WTC11 (cell line): Measurements from ENCODE around the gene FBXO42. TPM values are rescaled to one million over a fixed set of nuclear protein-coding genes. Genes with fewer than 3 reads are reported as not detected.

ENCODE experiments used
- ATAC-seq: fragments of 200-7000 bp; cut with Tn5 transposase; 2 replicates; pipeline ENCODE4 v1.10.0; 2021; ENCODE audit warnings: mild to moderate bottlenecking, moderate library complexity
- CTCF ChIA-PET: fragments of 300-600 bp; sonication (Branson Sonifier 250); formaldehyde crosslinking; loops from one replicate; lab custom pipeline; 2021; ENCODE audit warnings: antibody characterized with exemption; lab: Charles Lee
- POLR2A ChIA-PET: fragments of 350-600 bp; sonication (Branson Sonifier 250); formaldehyde crosslinking; loops from one replicate; lab custom pipeline; 2021; ENCODE audit warnings: antibody characterized with exemption; lab: Charles Lee
- DNase-seq: peaks from one replicate; pipeline ENCODE4 v3.0.0; 2021; ENCODE audit warnings: low spot score
- H3K27ac Mint-ChIP-seq: 2 replicates; pipeline ENCODE4 v1.8.0; 2021; ENCODE audit warnings: mixed read lengths
- H3K27me3 Mint-ChIP-seq: 2 replicates; pipeline ENCODE4 v1.8.0; 2021; ENCODE audit warnings: low read depth, mild to moderate bottlenecking, moderate library complexity, mixed read lengths
- H3K36me3 Mint-ChIP-seq: 2 replicates; pipeline ENCODE4 v1.8.0; 2021; ENCODE audit warnings: mixed read lengths
- H3K4me1 Mint-ChIP-seq: 2 replicates; pipeline ENCODE4 v1.8.0; 2022; ENCODE audit warnings: mixed read lengths
- H3K4me3 Mint-ChIP-seq: 2 replicates; pipeline ENCODE4 v1.8.0; 2021; ENCODE audit warnings: mild to moderate bottlenecking, moderate library complexity, mixed read lengths
- H3K9me3 Mint-ChIP-seq: 2 replicates; pipeline ENCODE4 v1.8.0; 2021; ENCODE audit warnings: mixed read lengths
- CREM ChIP-seq: sonication (generic); formaldehyde crosslinking; IDR thresholded peaks from 2 replicates; pipeline ENCODE4 v1.8.1; 2022; ENCODE audit warnings: mild to moderate bottlenecking, missing genetic modification reagents, moderate library complexity
- ESRRA ChIP-seq: sonication (generic); formaldehyde crosslinking; IDR thresholded peaks from 2 replicates; pipeline ENCODE4 v1.8.1; 2022; ENCODE audit warnings: mild to moderate bottlenecking, missing genetic modification reagents, borderline replicate concordance
- FOXP1 ChIP-seq: sonication (generic); formaldehyde crosslinking; IDR thresholded peaks from 2 replicates; pipeline ENCODE4 v1.8.0; 2022; ENCODE audit warnings: missing genetic modification reagents, mild to moderate bottlenecking, moderate library complexity, borderline replicate concordance
- HMGA2 ChIP-seq: fragments of 250-450 bp; sonication (Bioruptor Pico); IDR thresholded peaks from 2 replicates; pipeline ENCODE4 v1.4.0; 2021; ENCODE audit warnings: mild to moderate bottlenecking, moderate library complexity
- KAT7 ChIP-seq: sonication (generic); formaldehyde crosslinking; IDR thresholded peaks from 2 replicates; pipeline ENCODE4 v1.8.1; 2023; ENCODE audit warnings: missing genetic modification reagents, mild to moderate bottlenecking, borderline replicate concordance
- OVOL2 ChIP-seq: fragments of 250-450 bp; sonication (Bioruptor Pico); IDR thresholded peaks from 2 replicates; pipeline ENCODE4 v1.9.0; 2021; ENCODE audit warnings: mild to moderate bottlenecking, borderline replicate concordance
- TP53 ChIP-seq: sonication (generic); formaldehyde crosslinking; IDR thresholded peaks from 2 replicates; pipeline ENCODE4 v1.8.1; 2023; ENCODE audit warnings: mild to moderate bottlenecking, missing genetic modification reagents
- ZNF121 ChIP-seq: sonication (generic); formaldehyde crosslinking; IDR thresholded peaks from 2 replicates; pipeline ENCODE4 v1.8.0; 2023; ENCODE audit warnings: missing genetic modification reagents
- ZNF232 ChIP-seq: sonication (generic); formaldehyde crosslinking; IDR thresholded peaks from 2 replicates; pipeline ENCODE4 v1.8.0; 2022; ENCODE audit warnings: mild to moderate bottlenecking, missing genetic modification reagents
- ZNF423 ChIP-seq: fragments of 250-450 bp; sonication (Bioruptor Pico); IDR thresholded peaks from 2 replicates; pipeline ENCODE4 v2.1.2; 2022; ENCODE audit warnings: mild to moderate bottlenecking, moderate library complexity
- ZNF532 ChIP-seq: fragments of 250-450 bp; sonication (Bioruptor Pico); IDR thresholded peaks from 2 replicates; pipeline ENCODE4 v1.9.0; 2021; ENCODE audit warnings: mild to moderate bottlenecking, borderline replicate concordance
- ZNF671 ChIP-seq: fragments of 250-450 bp; sonication (Bioruptor Pico); IDR thresholded peaks from 2 replicates; pipeline ENCODE4 v1.8.0; 2021; ENCODE audit warnings: mild to moderate bottlenecking
- total RNA-seq: library from RNA; stranded (reverse); gene quantifications from 3 replicates; pipeline ENCODE4 v1.2.3, GENCODE V29; 2021
- TF ChIP-seq, protein P1 (sequence below): sonication (generic); formaldehyde crosslinking; IDR thresholded peaks from 2 replicates; pipeline ENCODE4 v1.8.0; 2022; ENCODE audit warnings: missing genetic modification reagents
- TF ChIP-seq, protein P2 (sequence below): fragments of 250-450 bp; sonication (Bioruptor Pico); IDR thresholded peaks from 2 replicates; pipeline ENCODE4 v2.1.2; 2022; ENCODE audit warnings: mild to moderate bottlenecking, moderate library complexity
- TF ChIP-seq, protein P3 (sequence below): sonication (generic); formaldehyde crosslinking; IDR thresholded peaks from 2 replicates; pipeline ENCODE4 v1.8.0; 2023; ENCODE audit warnings: missing genetic modification reagents
- TF ChIP-seq, protein P4 (sequence below): sonication (generic); formaldehyde crosslinking; IDR thresholded peaks from 2 replicates; pipeline ENCODE4 v1.8.1; 2023; ENCODE audit warnings: mild to moderate bottlenecking, missing genetic modification reagents, borderline replicate concordance
- TF ChIP-seq, protein P5 (sequence below): fragments of 250-450 bp; sonication (Bioruptor Pico); IDR thresholded peaks from 2 replicates; pipeline ENCODE4 v1.9.0; 2021; ENCODE audit warnings: mild to moderate bottlenecking
- TF ChIP-seq, protein P6 (sequence below): sonication (generic); formaldehyde crosslinking; IDR thresholded peaks from 2 replicates; pipeline ENCODE4 v1.8.1; 2022; ENCODE audit warnings: mild to moderate bottlenecking, missing genetic modification reagents, moderate library complexity, borderline replicate concordance

Gene FBXO42
- total RNA-seq, 1 experiment from 2014 or later = 17.5 TPM

DNA sequence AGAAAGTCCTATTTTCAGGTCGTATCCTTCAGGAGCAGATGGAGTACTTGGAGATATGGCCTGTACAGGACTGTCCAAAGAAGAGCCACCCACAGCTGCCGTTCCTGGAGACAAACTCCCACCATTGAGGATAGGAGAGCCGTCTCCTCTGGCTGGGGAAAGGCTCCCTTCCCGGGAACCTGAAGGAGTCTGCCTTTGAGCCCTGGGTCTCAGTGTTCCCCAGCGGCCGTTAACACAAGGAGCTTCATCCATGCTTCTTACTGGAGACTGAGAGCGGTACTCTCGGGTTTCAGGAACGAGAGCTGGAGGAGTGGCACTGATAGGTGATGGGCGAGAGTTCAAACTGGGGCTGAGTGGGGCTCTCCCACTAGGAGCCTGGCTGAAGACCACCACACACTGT, 100.9 kb downstream of the FBXO42 start (continued):
- TF ChIP-seq, protein P1, sequence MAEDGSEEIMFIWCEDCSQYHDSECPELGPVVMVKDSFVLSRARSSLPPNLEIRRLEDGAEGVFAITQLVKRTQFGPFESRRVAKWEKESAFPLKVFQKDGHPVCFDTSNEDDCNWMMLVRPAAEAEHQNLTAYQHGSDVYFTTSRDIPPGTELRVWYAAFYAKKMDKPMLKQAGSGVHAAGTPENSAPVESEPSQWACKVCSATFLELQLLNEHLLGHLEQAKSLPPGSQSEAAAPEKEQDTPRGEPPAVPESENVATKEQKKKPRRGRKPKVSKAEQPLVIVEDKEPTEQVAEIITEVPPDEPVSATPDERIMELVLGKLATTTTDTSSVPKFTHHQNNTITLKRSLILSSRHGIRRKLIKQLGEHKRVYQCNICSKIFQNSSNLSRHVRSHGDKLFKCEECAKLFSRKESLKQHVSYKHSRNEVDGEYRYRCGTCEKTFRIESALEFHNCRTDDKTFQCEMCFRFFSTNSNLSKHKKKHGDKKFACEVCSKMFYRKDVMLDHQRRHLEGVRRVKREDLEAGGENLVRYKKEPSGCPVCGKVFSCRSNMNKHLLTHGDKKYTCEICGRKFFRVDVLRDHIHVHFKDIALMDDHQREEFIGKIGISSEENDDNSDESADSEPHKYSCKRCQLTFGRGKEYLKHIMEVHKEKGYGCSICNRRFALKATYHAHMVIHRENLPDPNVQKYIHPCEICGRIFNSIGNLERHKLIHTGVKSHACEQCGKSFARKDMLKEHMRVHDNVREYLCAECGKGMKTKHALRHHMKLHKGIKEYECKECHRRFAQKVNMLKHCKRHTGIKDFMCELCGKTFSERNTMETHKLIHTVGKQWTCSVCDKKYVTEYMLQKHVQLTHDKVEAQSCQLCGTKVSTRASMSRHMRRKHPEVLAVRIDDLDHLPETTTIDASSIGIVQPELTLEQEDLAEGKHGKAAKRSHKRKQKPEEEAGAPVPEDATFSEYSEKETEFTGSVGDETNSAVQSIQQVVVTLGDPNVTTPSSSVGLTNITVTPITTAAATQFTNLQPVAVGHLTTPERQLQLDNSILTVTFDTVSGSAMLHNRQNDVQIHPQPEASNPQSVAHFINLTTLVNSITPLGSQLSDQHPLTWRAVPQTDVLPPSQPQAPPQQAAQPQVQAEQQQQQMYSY (CRISPR knock-in tag) = no peak
- TF ChIP-seq, protein P2, sequence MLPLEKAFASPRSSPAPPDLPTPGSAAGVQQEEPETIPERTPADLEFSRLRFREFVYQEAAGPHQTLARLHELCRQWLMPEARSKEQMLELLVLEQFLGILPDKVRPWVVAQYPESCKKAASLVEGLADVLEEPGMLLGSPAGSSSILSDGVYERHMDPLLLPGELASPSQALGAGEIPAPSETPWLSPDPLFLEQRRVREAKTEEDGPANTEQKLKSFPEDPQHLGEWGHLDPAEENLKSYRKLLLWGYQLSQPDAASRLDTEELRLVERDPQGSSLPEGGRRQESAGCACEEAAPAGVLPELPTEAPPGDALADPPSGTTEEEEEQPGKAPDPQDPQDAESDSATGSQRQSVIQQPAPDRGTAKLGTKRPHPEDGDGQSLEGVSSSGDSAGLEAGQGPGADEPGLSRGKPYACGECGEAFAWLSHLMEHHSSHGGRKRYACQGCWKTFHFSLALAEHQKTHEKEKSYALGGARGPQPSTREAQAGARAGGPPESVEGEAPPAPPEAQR (CRISPR knock-in tag) = no peak

- Mint-ChIP-seq H3K27me3 (no peaks in the 10 kb centered on the region), H3K9me3 (no peaks in the 10 kb centered on the region), H3K36me3 (peaks cover 19% of the 10 kb centered on the region), H3K4me1 (no peaks in the 10 kb centered on the region), H3K27ac (no peak overlapping the region), H3K4me3 (no peak overlapping the region)
- CTCF ChIA-PET = no interaction called here
- DNase-seq (no peak), ATAC-seq (no peak)
- POLR2A ChIA-PET = no interaction called here
- TF ChIP-seq KAT7 (CRISPR knock-in tag) (no peak), TP53 (CRISPR knock-in tag) (no peak), HMGA2 (CRISPR knock-in tag) (no peak), ZNF232 (no peak), ZNF423 (CRISPR knock-in tag) (no peak), ZNF671 (CRISPR knock-in tag) (no peak), ZNF532 (CRISPR knock-in tag) (no peak), OVOL2 (CRISPR knock-in tag) (no peak), FOXP1 (no peak), CREM (CRISPR knock-in tag) (no peak), ZNF121 (no peak), ESRRA (CRISPR knock-in tag) (no peak)
- TF ChIP-seq, protein P3, sequence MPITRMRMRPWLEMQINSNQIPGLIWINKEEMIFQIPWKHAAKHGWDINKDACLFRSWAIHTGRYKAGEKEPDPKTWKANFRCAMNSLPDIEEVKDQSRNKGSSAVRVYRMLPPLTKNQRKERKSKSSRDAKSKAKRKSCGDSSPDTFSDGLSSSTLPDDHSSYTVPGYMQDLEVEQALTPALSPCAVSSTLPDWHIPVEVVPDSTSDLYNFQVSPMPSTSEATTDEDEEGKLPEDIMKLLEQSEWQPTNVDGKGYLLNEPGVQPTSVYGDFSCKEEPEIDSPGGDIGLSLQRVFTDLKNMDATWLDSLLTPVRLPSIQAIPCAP = no peak
- TF ChIP-seq, protein P4, sequence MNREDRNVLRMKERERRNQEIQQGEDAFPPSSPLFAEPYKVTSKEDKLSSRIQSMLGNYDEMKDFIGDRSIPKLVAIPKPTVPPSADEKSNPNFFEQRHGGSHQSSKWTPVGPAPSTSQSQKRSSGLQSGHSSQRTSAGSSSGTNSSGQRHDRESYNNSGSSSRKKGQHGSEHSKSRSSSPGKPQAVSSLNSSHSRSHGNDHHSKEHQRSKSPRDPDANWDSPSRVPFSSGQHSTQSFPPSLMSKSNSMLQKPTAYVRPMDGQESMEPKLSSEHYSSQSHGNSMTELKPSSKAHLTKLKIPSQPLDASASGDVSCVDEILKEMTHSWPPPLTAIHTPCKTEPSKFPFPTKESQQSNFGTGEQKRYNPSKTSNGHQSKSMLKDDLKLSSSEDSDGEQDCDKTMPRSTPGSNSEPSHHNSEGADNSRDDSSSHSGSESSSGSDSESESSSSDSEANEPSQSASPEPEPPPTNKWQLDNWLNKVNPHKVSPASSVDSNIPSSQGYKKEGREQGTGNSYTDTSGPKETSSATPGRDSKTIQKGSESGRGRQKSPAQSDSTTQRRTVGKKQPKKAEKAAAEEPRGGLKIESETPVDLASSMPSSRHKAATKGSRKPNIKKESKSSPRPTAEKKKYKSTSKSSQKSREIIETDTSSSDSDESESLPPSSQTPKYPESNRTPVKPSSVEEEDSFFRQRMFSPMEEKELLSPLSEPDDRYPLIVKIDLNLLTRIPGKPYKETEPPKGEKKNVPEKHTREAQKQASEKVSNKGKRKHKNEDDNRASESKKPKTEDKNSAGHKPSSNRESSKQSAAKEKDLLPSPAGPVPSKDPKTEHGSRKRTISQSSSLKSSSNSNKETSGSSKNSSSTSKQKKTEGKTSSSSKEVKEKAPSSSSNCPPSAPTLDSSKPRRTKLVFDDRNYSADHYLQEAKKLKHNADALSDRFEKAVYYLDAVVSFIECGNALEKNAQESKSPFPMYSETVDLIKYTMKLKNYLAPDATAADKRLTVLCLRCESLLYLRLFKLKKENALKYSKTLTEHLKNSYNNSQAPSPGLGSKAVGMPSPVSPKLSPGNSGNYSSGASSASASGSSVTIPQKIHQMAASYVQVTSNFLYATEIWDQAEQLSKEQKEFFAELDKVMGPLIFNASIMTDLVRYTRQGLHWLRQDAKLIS = no peak
- TF ChIP-seq, protein P2 (CRISPR knock-in tag) = no peak
- TF ChIP-seq, protein P5, sequence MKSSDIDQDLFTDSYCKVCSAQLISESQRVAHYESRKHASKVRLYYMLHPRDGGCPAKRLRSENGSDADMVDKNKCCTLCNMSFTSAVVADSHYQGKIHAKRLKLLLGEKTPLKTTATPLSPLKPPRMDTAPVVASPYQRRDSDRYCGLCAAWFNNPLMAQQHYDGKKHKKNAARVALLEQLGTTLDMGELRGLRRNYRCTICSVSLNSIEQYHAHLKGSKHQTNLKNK (CRISPR knock-in tag) = no peak
- TF ChIP-seq, protein P6, sequence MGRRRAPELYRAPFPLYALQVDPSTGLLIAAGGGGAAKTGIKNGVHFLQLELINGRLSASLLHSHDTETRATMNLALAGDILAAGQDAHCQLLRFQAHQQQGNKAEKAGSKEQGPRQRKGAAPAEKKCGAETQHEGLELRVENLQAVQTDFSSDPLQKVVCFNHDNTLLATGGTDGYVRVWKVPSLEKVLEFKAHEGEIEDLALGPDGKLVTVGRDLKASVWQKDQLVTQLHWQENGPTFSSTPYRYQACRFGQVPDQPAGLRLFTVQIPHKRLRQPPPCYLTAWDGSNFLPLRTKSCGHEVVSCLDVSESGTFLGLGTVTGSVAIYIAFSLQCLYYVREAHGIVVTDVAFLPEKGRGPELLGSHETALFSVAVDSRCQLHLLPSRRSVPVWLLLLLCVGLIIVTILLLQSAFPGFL (CRISPR knock-in tag) = no peak
These were observed 101.6 kb downstream of the FBXO42 start for GRCh38 chr1:16250524-16251251.
